GM12878 (cell line): ENCODE results near the gene ANKRD33. TPM values are rescaled to one million over a fixed set of nuclear protein-coding genes. Genes with fewer than 3 reads are reported as not detected.

ENCODE experiments used
- ATAC-seq: fragments of 200-7000 bp; cut with Tn5 transposase; 3 replicates; pipeline ENCODE4 v1.9.1; 2020; ENCODE audit warnings: mild to moderate bottlenecking, moderate library complexity
- BruUV-seq: library from RNA; stranded (reverse); fragments of 400-500 nt; replicated peaks from 2 replicates; lab custom pipeline; 2021; lab: Mats Ljungman, UMichigan
- CTCF ChIA-PET: fragments of 300-600 bp; sonication (Branson Sonifier 250); formaldehyde crosslinking; extraction: SDS; loops from one replicate; lab custom pipeline; 2021; ENCODE audit warnings: inconsistent platforms; lab: Yijun Ruan, JAX
- POLR2A ChIA-PET: fragments of 350-600 bp; formaldehyde crosslinking; extraction: SDS; loops from one replicate; lab custom pipeline; 2021; ENCODE audit warnings: inconsistent platforms; lab: Charles Lee
- RAD21 ChIA-PET: fragments of 300-600 bp; sonication (Branson Sonifier 250); formaldehyde crosslinking; loops from one replicate; lab custom pipeline; 2023; ENCODE audit warnings: antibody characterized with exemption; ENCODE audit not compliant: unreplicated experiment; lab: Charles Lee
- SMC1A ChIA-PET: fragments of 300-600 bp; sonication (Branson Sonifier 250); formaldehyde crosslinking; loops from one replicate; lab custom pipeline; 2023; ENCODE audit not compliant: unreplicated experiment, uncharacterized antibody; lab: Charles Lee
- DNase-seq: peaks from one replicate; pipeline ENCODE4 v3.0.0-alpha.2; 2011; ENCODE audit warnings: low read depth, low spot score
- FAIRE-seq: peaks from 3 replicates; lab custom pipeline; 2011; peaks lifted over from hg19 to GRCh38; lab: Jason Lieb, UNC
- H2AFZ ChIP-seq: 2 replicates; pipeline ENCODE4 v1.6.0; 2011; ENCODE audit warnings: low read depth, low read length, control low read depth; ENCODE audit not compliant: control insufficient read depth
- H3K27ac ChIP-seq: 2 replicates; pipeline ENCODE4 v1.5.1; 2011; ENCODE audit warnings: control low read depth; ENCODE audit not compliant: control insufficient read depth, insufficient read depth
- H3K27me3 ChIP-seq, 2 experiments: replicated peaks in 1 of 2; 2 replicates each; pipeline versions ENCODE4 v1.6.0 to v1.6.1; 2011; ENCODE audit warnings: low read length in 1 of 2; ENCODE audit not compliant: control insufficient read depth in 2 of 2, insufficient read depth in 2 of 2
- H3K36me3 ChIP-seq, 2 experiments: 2 replicates each; pipeline ENCODE4 v1.5.1; 2011; ENCODE audit warnings: low read length in 1 of 2; ENCODE audit not compliant: control insufficient read depth in 2 of 2, insufficient read depth in 2 of 2
- H3K4me1 ChIP-seq: 2 replicates; pipeline ENCODE4 v1.6.1; 2011; ENCODE audit warnings: mild to moderate bottlenecking, low read length, moderate library complexity, mixed read lengths; ENCODE audit not compliant: control insufficient read depth, insufficient read depth
- H3K4me2 ChIP-seq: 2 replicates; pipeline ENCODE4 v1.6.0; 2011; ENCODE audit warnings: control low read depth; ENCODE audit not compliant: control insufficient read depth, insufficient read depth
- H3K4me3 ChIP-seq: fragments of 200-600 bp; sonication (generic); 2 replicates; pipeline ENCODE4 v1.5.1; 2016
- H3K79me2 ChIP-seq: 2 replicates; pipeline ENCODE4 v1.6.0; 2011; ENCODE audit warnings: low read length; ENCODE audit not compliant: control insufficient read depth, insufficient read depth
- H3K9ac ChIP-seq: 2 replicates; pipeline ENCODE4 v1.8.0; 2011; ENCODE audit warnings: low read length, control low read depth, mixed read lengths; ENCODE audit not compliant: control insufficient read depth, insufficient read depth
- H3K9me3 ChIP-seq: replicated peaks from 3 replicates; pipeline ENCODE4 v1.5.1; 2011; ENCODE audit warnings: mild to moderate bottlenecking, low read length; ENCODE audit not compliant: control insufficient read depth, insufficient read depth
- H4K20me1 ChIP-seq: 2 replicates; pipeline ENCODE4 v1.6.0; 2011; ENCODE audit not compliant: control insufficient read depth, insufficient read depth
- DPF2 ChIP-seq: fragments of 450-650 bp; IDR thresholded peaks from 2 replicates; pipeline ENCODE4 v1.6.1; 2017; ENCODE audit warnings: mild to moderate bottlenecking
- WGBS: methylation state at CpG from one replicate; pipeline ENCODE4 v1.1.6; 2016; ENCODE audit warnings: low lambda C conversion rate; ENCODE audit not compliant: insufficient replicate concordance, insufficient coverage; ENCODE audit errors: missing lambda C conversion rate; 5-methylcytosine and 5-hydroxymethylcytosine counted together
- in situ Hi-C: fragments of 300-500 bp; cut with MboI; formaldehyde crosslinking; loops from 9 replicates; pipeline ENCODE4 v1.14.3; 2018; ENCODE audit warnings: mixed read lengths
- intact Hi-C: fragments of 100-400 bp; cut with micrococcal nuclease; formaldehyde crosslinking; loops from one replicate; pipeline ENCODE4 v1.14.2; 2022; ENCODE audit not compliant: unreplicated experiment
- polyA plus RNA-seq, 11 experiments: library from polyadenylated mRNA; depleted of rRNA in 4 of 11; unstranded in 6 of 11; stranded (reverse) in 5 of 11; fragments of >200 nt; fragmentation: Nextera tagmentation in 4 of 11; fragmentation: Illumina TruSeq in 1 of 11; extraction: Ambion mirVana in 4 of 11; extraction: Trizol in 1 of 11; gene quantifications; 1 replicate in 1 of 11; 2 replicates in 10 of 11; pipeline versions ENCODE4 v1.2.1 to v1.2.3, GENCODE V29; 2011 to 2016; ENCODE audit warnings: inconsistent platforms in 2 of 11, missing spikeins in 2 of 11, low read depth in 1 of 11
- total RNA-seq, 4 experiments: library from RNA; depleted of rRNA in 3 of 4; stranded (reverse); fragments of >200 nt in 3 of 4; fragmentation: Illumina TruSeq in 1 of 4; extraction: Trizol in 1 of 4; gene quantifications; 2 replicates each; pipeline versions ENCODE4 v1.2.1 to v1.2.3, GENCODE V29; 2013 to 2021
- TF ChIP-seq, protein P1 (sequence below): fragments of 450-650 bp; IDR thresholded peaks from 2 replicates; pipeline ENCODE4 v1.6.1; 2017; ENCODE audit warnings: mild to moderate bottlenecking, moderate library complexity

ANKRD33 gene
- total and polyA plus RNA-seq, 10 of the 15 experiments (the other 5 are each of a cell fraction or from before 2014, with no cell fraction given) = not detected

DNA sequence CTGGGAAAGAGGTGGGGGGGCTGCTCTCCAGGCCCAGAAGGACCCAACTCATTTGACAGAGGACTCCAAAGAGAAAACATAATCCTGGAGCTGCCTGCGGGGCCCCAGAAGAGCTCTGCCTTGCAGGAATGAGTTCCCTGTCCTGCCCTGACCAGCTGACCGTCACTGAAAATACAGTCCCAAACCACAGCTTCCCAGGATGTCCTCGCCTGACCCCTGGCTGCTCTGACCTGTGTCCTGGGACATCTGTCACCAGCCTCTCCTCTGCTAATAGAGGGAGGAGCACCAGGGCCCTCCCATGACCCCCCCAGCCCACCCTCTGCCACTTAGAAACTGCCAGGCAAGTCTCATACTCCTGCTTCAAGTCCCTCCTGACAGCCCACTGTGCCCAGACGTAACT is 49.1 kb upstream of the ANKRD33 start:
- H3K79me2 ChIP-seq = no peaks in the 10 kb centered on the region
- WGBS = 0% methylated on average over 4 of the region's 4 CpGs
- FAIRE-seq (no peak), ATAC-seq (no peak), DNase-seq (no peak)
- intact Hi-C loops (no loop called here), in situ Hi-C loops (no loop called here)
- SMC1A ChIA-PET = no interaction called here
- no peaks in the 10 kb centered on the region for H3K36me3 ChIP-seq
- CTCF ChIA-PET = no interaction called here
- no peak overlapping the region for H3K27ac ChIP-seq
- POLR2A ChIA-PET = no interaction called here
- no TSS peak for BruUV-seq
- RAD21 ChIA-PET = no interaction called here
- H4K20me1 ChIP-seq = no peaks in the 10 kb centered on the region; the same call in 1 of the 2 replicates
- H3K4me3 ChIP-seq = no peak overlapping the region
- H3K9me3 ChIP-seq = no peaks in the 10 kb centered on the region
- peaks cover 6 to 11% of the 10 kb centered on the region in 2 experiments; a peak in 3 of 4 replicates for H3K27me3 ChIP-seq
- no peak for TF ChIP-seq DPF2
- TF ChIP-seq, protein P1, sequence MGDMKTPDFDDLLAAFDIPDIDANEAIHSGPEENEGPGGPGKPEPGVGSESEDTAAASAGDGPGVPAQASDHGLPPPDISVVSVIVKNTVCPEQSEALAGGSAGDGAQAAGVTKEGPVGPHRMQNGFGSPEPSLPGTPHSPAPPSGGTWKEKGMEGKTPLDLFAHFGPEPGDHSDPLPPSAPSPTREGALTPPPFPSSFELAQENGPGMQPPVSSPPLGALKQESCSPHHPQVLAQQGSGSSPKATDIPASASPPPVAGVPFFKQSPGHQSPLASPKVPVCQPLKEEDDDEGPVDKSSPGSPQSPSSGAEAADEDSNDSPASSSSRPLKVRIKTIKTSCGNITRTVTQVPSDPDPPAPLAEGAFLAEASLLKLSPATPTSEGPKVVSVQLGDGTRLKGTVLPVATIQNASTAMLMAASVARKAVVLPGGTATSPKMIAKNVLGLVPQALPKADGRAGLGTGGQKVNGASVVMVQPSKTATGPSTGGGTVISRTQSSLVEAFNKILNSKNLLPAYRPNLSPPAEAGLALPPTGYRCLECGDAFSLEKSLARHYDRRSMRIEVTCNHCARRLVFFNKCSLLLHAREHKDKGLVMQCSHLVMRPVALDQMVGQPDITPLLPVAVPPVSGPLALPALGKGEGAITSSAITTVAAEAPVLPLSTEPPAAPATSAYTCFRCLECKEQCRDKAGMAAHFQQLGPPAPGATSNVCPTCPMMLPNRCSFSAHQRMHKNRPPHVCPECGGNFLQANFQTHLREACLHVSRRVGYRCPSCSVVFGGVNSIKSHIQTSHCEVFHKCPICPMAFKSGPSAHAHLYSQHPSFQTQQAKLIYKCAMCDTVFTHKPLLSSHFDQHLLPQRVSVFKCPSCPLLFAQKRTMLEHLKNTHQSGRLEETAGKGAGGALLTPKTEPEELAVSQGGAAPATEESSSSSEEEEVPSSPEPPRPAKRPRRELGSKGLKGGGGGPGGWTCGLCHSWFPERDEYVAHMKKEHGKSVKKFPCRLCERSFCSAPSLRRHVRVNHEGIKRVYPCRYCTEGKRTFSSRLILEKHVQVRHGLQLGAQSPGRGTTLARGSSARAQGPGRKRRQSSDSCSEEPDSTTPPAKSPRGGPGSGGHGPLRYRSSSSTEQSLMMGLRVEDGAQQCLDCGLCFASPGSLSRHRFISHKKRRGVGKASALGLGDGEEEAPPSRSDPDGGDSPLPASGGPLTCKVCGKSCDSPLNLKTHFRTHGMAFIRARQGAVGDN = no peak
- no peak overlapping the region for H3K9ac ChIP-seq
- H2AFZ ChIP-seq = no peak overlapping the region
- no peaks in the 10 kb centered on the region for H3K4me1 ChIP-seq
- no peak overlapping the region for H3K4me2 ChIP-seq
